ENCODE results near the gene DHX30. TPM values are rescaled to one million over a fixed set of nuclear protein-coding genes. Genes with fewer than 3 reads are reported as not detected.

Gene DHX30
- total and polyA plus RNA-seq, 9 of the 15 experiments (the other 6 are each of a cell fraction or from before 2014, with no cell fraction given) = 12.3 to 158 (median 79.0) TPM

- TF ChIP-seq MITF (IDR thresholded peaks at IDR 0.05) (0 out of 2 replicates have a peak, but pooled peaks have one; percentile 6), TOE1 (IDR thresholded peaks at IDR 0.05; ENCODE audit: borderline replicate concordance) (no peak), TOE1 (CRISPR knock-in tag; IDR thresholded peaks at IDR 0.05; ENCODE audit: borderline replicate concordance, low read depth) (no peak), ZNF639 (CRISPR knock-in tag; conservative IDR thresholded peaks at IDR 0.05 in 1 of 2, IDR thresholded peaks at IDR 0.05 in 1 of 2) (peak in 1 of 2 experiments; percentile 96; a peak in 2 of 4 replicates), HIVEP1 (CRISPR knock-in tag; IDR thresholded peaks at IDR 0.05) (no peak), HSF4 (CRISPR knock-in tag; IDR thresholded peaks at IDR 0.05; ENCODE audit: borderline replicate concordance) (no peak), HEY1 (CRISPR knock-in tag; IDR thresholded peaks at IDR 0.05; ENCODE audit: borderline replicate concordance) (no peak), FOXK2 (conservative IDR thresholded peaks at IDR 0.05 in 1 of 2, IDR thresholded peaks at IDR 0.05 in 1 of 2; ENCODE audit: low read depth in 2 of 2) (peak in 1 of 2 experiments; percentile 54; a peak in 1 of 4 replicates), HNRNPK (IDR thresholded peaks at IDR 0.05; ENCODE audit: low read depth, low read length, poor library complexity, severe bottlenecking) (no peak), SRSF7 (optimal IDR thresholded peaks at IDR 0.05; ENCODE audit: low read depth, low read length) (no peak), FOXA1 (IDR thresholded peaks at IDR 0.05; ENCODE audit: borderline replicate concordance) (no peak), MCM5 (IDR thresholded peaks at IDR 0.05; ENCODE audit: low read depth) (no peak), BRD4 (IDR thresholded peaks at IDR 0.05) (no peak), ZNF586 (CRISPR knock-in tag; conservative IDR thresholded peaks at IDR 0.05) (no peak), FOXJ2 (tag; IDR thresholded peaks at IDR 0.05) (peak; percentile 59; the same call in 1 of the 2 replicates), ZC3H8 (IDR thresholded peaks at IDR 0.05) (no peak)
- TF ChIP-seq, protein P1, sequence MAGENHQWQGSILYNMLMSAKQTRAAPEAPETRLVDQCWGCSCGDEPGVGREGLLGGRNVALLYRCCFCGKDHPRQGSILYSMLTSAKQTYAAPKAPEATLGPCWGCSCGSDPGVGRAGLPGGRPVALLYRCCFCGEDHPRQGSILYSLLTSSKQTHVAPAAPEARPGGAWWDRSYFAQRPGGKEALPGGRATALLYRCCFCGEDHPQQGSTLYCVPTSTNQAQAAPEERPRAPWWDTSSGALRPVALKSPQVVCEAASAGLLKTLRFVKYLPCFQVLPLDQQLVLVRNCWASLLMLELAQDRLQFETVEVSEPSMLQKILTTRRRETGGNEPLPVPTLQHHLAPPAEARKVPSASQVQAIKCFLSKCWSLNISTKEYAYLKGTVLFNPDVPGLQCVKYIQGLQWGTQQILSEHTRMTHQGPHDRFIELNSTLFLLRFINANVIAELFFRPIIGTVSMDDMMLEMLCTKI (IDR thresholded peaks at IDR 0.05; ENCODE audit: partially characterized antibody) = no peak
- TF ChIP-seq, protein P2, sequence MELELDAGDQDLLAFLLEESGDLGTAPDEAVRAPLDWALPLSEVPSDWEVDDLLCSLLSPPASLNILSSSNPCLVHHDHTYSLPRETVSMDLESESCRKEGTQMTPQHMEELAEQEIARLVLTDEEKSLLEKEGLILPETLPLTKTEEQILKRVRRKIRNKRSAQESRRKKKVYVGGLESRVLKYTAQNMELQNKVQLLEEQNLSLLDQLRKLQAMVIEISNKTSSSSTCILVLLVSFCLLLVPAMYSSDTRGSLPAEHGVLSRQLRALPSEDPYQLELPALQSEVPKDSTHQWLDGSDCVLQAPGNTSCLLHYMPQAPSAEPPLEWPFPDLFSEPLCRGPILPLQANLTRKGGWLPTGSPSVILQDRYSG (tag; conservative IDR thresholded peaks at IDR 0.05; ENCODE audit: low read depth) = no peak
- TF ChIP-seq, protein P3, sequence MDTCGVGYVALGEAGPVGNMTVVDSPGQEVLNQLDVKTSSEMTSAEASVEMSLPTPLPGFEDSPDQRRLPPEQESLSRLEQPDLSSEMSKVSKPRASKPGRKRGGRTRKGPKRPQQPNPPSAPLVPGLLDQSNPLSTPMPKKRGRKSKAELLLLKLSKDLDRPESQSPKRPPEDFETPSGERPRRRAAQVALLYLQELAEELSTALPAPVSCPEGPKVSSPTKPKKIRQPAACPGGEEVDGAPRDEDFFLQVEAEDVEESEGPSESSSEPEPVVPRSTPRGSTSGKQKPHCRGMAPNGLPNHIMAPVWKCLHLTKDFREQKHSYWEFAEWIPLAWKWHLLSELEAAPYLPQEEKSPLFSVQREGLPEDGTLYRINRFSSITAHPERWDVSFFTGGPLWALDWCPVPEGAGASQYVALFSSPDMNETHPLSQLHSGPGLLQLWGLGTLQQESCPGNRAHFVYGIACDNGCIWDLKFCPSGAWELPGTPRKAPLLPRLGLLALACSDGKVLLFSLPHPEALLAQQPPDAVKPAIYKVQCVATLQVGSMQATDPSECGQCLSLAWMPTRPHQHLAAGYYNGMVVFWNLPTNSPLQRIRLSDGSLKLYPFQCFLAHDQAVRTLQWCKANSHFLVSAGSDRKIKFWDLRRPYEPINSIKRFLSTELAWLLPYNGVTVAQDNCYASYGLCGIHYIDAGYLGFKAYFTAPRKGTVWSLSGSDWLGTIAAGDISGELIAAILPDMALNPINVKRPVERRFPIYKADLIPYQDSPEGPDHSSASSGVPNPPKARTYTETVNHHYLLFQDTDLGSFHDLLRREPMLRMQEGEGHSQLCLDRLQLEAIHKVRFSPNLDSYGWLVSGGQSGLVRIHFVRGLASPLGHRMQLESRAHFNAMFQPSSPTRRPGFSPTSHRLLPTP (IDR thresholded peaks at IDR 0.05; ENCODE audit: borderline replicate concordance, extremely low read depth, insufficient read length) = no peak
These were observed at the start of gene DHX30 (continued) for GRCh38 chr3:47802734-47803479.
